ENCODE measurements around the gene S100A6.
"Not testable (repeated sequence)": the region's sequence is repeated elsewhere in the genome, so short reads cannot be mapped to it uniquely, and the experiment has no call there.

The S100A6 gene

GRCh38 chr1:153563483-153563901 lies 27.7 kb upstream of the S100A6 start:
- DNase-seq: no peak

- DNase-seq: not testable (repeated sequence)
Observed at GRCh38 chr1:153562021-153562420, 26.2 kb upstream of the S100A6 start.

- no peak for DNase-seq
Observed at GRCh38 chr1:153561466-153561985, 25.7 kb upstream of the S100A6 start.

GRCh38 chr1:153560771-153561465 lies 25.1 kb upstream of the S100A6 start:
- no peak for DNase-seq

GRCh38 chr1:153560241-153560640 lies 24.4 kb upstream of the S100A6 start:
- DNase-seq: no peak

GRCh38 chr1:153557877-153558276 lies 22.1 kb upstream of the S100A6 start:
- no peak for DNase-seq

- no peak for DNase-seq
Observed at GRCh38 chr1:153556348-153556747, 20.6 kb upstream of the S100A6 start.

- no peak for DNase-seq
Observed at GRCh38 chr1:153553830-153554541, 18.2 kb upstream of the S100A6 start.

- DNase-seq: no peak
Observed at GRCh38 chr1:153553096-153553495, 17.3 kb upstream of the S100A6 start.

- no peak for DNase-seq
Observed at GRCh38 chr1:153552335-153552734, 16.5 kb upstream of the S100A6 start.

GRCh38 chr1:153550827-153551500 lies 15.2 kb upstream of the S100A6 start:
- DNase-seq: no peak

- DNase-seq: no peak
Observed at GRCh38 chr1:153550398-153550758, 14.6 kb upstream of the S100A6 start.

- DNase-seq: no peak
Observed at GRCh38 chr1:153549741-153550397, 14.1 kb upstream of the S100A6 start.

GRCh38 chr1:153548722-153549688 lies 13.2 kb upstream of the S100A6 start, which contains the start of gene S100A3:
Gene S100A3 (minus strand): TSS chr1:153549258. CDS start chr1:153548485, 773 bp downstream.
- DNase-seq: no peak

GRCh38 chr1:153547560-153548551 lies 12.1 kb upstream of the S100A6 start:
- no peak for DNase-seq

GRCh38 chr1:153546796-153547559 lies 11.2 kb upstream of the S100A6 start:
- no peak for DNase-seq

- DNase-seq: no peak
Observed at GRCh38 chr1:153546371-153546770, 10.6 kb upstream of the S100A6 start.

- DNase-seq: peak; percentile 47
Observed at GRCh38 chr1:153545067-153546055, 9.6 kb upstream of the S100A6 start, which contains the start of gene S100A4. Gene S100A4 (minus strand): TSS chr1:153545806. CDS start chr1:153544794, 1,012 bp downstream.
